Tibial artery (tissue), 4 donors: ENCODE measurements around the gene SLC38A3.

Experiments
- DNase-seq, 2 donors: peaks; one replicate each; pipeline ENCODE4 v3.0.0-alpha.2; 2019
- H3K27ac ChIP-seq, 2 donors: fragments of 200-600 bp; sonication (generic) in 1 of 2; 1 replicate in 1 of 2; 2 replicates in 1 of 2; pipeline ENCODE4 v1.5.1; 2018 to 2019; ENCODE audit warnings: mild to moderate bottlenecking in 1 of 2
- H3K27me3 ChIP-seq, 2 donors: fragments of 200-600 bp; sonication (generic) in 1 of 2; one replicate each; pipeline versions ENCODE4 v1.5.1 to v1.6.0; 2016 to 2019
- H3K36me3 ChIP-seq, 3 donors: fragments of 200-600 bp; sonication (generic) in 2 of 3; one replicate each; pipeline ENCODE4 v1.5.1; 2016 to 2019; ENCODE audit warnings: mild to moderate bottlenecking in 2 of 3
- H3K4me1 ChIP-seq, 4 donors: fragments of 200-600 bp; sonication (generic) in 2 of 4; 1 replicate in 3 of 4; 2 replicates in 1 of 4; pipeline ENCODE4 v1.5.1; 2016 to 2019
- H3K4me3 ChIP-seq, 2 donors: fragments of 200-600 bp; sonication (generic) in 1 of 2; 1 replicate in 1 of 2; 2 replicates in 1 of 2; pipeline ENCODE4 v1.5.1; 2018 to 2019; ENCODE audit warnings: mild to moderate bottlenecking in 2 of 2
- H3K9me3 ChIP-seq, 3 donors: fragments of 200-600 bp; sonication (generic) in 1 of 3; one replicate each; pipeline ENCODE4 v1.5.1; 2016 to 2019
- intact Hi-C: fragments of 100-400 bp; cut with DNase I; formaldehyde crosslinking; loops from one replicate; pipeline ENCODE4 v1.15.0; 2023; ENCODE audit warnings: low total_unique reads
- TF ChIP-seq, protein P1 (sequence below), 2 experiments: fragments of 200-600 bp in 1 of 2; fragments of 450-650 bp in 1 of 2; IDR thresholded peaks; one replicate each; pipeline ENCODE4 v1.5.1; 2017 to 2019; ENCODE audit warnings: antibody characterized with exemption in 2 of 2, mild to moderate bottlenecking in 1 of 2, moderate library complexity in 1 of 2

Gene SLC38A3

DNA sequence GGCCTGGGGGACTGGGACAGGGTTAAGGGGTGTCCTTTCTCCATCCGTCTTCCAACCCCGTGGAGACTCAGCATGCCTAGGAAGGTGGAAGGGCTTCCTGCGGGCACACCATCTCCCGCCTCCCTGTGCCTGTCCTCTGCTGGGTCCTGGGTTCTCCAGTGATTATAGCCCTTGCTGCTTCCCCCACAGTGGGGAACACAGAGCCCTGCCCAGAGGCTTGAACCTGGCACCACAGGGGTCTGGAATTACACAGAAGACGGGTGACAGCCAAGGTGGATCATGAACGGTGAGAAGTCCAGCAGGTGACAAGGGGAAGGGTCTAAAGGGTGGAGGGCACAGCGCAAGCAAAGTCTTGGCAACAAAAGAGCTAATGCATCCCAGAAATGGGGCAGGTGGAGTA is 57.7 kb downstream of the SLC38A3 start:
- H3K4me1 ChIP-seq = peaks cover 8 to 76% (median 64%) of the 10 kb centered on the region in 4 donors
- peaks cover 5 to 10% (median 9%) of the 10 kb centered on the region in 3 donors for H3K36me3 ChIP-seq
- no peak for DNase-seq
- H3K9me3 ChIP-seq = no peaks in the 10 kb centered on the region
- H3K27me3 ChIP-seq = no peaks in the 10 kb centered on the region
- no peak overlapping the region for H3K4me3 ChIP-seq
- peak overlapping the region; percentile 96 to 98 for H3K27ac ChIP-seq
- intact Hi-C loops = no loop called here
- TF ChIP-seq, protein P1, sequence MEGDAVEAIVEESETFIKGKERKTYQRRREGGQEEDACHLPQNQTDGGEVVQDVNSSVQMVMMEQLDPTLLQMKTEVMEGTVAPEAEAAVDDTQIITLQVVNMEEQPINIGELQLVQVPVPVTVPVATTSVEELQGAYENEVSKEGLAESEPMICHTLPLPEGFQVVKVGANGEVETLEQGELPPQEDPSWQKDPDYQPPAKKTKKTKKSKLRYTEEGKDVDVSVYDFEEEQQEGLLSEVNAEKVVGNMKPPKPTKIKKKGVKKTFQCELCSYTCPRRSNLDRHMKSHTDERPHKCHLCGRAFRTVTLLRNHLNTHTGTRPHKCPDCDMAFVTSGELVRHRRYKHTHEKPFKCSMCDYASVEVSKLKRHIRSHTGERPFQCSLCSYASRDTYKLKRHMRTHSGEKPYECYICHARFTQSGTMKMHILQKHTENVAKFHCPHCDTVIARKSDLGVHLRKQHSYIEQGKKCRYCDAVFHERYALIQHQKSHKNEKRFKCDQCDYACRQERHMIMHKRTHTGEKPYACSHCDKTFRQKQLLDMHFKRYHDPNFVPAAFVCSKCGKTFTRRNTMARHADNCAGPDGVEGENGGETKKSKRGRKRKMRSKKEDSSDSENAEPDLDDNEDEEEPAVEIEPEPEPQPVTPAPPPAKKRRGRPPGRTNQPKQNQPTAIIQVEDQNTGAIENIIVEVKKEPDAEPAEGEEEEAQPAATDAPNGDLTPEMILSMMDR (IDR thresholded peaks at IDR 0.05) = no peak

DNA sequence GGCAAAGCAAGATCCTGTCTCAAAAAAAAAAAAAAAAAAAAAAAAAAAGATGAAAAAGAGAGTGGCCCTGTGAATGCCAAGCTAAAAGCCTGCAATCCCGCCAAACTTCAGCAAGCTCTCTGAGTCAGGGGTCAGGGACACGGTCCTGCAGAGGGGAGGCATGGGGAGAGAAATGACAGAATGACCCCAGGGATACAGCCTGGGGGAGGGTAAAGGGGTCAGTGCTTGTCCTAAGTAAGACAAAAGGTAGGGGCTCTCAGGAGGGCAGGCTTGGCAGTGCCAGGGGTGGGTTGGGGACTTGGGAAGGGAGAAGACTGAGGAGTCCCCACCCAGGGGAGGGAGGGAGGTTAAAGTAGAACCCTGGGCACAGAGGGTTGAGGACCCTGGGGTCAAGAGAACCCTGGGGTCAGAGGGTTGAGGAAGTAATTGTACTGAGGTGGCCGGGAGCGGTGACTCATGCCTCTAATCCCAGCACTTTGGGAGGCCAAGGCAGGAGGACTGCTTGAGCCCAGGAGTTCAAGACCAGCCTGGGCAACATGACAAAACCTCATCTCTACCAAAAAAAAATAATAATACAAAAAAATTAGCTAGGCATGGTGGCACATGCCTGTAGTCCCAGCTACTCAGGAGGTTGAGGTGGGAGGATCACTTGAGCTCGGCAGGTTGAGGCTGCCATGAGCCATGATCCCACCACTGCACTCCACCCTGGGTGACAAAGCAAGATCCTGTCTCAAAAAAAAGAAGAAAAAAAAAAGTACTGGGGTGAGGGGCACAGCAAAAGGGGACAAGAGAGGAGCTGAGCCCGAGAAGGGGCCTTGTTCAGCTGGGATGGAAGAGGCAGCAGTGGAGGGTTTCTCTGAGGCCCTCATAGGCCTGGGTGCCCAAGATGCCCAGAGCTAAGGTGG is 58.7 kb downstream of the SLC38A3 start:
- TF ChIP-seq, protein P1 (IDR thresholded peaks at IDR 0.05) = no peak
- H3K27me3 ChIP-seq = no peaks in the 10 kb centered on the region
- no peak overlapping the region for H3K4me3 ChIP-seq
- intact Hi-C loops = no loop called here
- H3K4me1 ChIP-seq = peaks cover 8 to 85% (median 74%) of the 10 kb centered on the region in 4 donors
- H3K9me3 ChIP-seq = no peaks in the 10 kb centered on the region
- peak overlapping the region; percentile 96 to 98 for H3K27ac ChIP-seq
- no peak for DNase-seq
- H3K36me3 ChIP-seq = peaks cover 0 to under 1% (median 0%) of the 10 kb centered on the region in 3 donors

DNA sequence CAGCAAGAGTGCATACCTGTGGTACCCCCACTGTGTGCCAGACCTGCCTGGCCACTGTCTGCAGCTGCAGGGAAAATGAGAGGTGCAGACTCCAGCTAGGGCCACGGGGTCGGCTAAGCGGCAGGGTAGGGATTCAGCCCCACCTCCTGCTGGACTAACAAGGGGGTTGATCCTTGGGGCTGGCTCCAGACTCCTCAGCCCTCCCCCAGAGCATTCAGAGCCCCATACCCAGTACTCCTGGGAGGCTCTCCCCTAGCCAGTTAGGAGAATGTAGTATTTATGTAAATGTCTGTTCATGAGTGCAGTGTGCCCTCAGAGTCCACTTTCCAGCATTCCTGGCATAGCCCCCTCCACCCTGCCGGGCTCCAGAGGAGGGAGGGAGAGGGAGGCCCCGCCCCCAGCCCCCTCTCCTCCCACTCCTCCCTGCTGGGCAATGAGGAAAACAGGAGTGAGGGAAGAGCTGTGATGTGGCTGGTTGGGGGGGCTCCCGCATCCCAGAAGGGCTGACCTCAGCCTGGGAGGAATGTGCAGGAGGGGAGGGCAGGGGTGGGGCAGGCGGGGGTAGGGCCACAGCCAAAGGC is 59.4 kb downstream of the SLC38A3 start:
- Histone ChIP-seq H3K27ac (peak overlapping the region; percentile 96 to 98), H3K4me3 (no peak overlapping the region), H3K36me3 (no peaks in the 10 kb centered on the region), H3K4me1 (peaks cover 8 to 90% (median 79%) of the 10 kb centered on the region in 4 donors), H3K9me3 (no peaks in the 10 kb centered on the region), H3K27me3 (no peaks in the 10 kb centered on the region)
- TF ChIP-seq, protein P1 (IDR thresholded peaks at IDR 0.05) = no peak
- intact Hi-C loops = no loop called here
- DNase-seq = peak; percentile 70 to 93

DNA sequence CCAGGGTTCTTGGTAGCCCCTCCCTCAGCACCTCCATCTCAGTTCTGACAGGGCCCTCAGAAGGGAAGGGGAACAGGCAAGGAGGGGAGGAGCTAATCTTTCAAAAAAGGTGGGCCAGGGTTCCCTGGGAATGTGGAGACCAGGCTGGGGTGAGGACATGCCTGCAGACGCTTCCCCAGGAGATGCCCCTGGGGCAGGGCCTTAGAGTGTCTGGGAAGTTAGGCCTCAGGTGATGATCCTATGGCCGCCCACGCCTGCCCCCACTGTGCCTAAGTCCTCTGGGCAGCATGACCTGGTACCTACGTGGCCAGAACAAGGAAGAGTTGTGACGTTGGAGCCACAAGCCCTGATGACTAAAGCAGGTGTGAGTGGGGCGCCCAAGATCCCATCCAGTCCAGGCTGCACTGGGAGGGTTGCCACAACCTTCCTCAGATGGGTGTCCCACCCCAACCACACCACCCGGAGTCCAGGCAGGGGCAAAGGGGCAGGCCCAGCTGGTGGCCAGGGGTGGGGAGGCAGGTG is 60.0 kb downstream of the SLC38A3 start:
- Histone ChIP-seq H3K27me3 (no peaks in the 10 kb centered on the region), H3K4me3 (no peak overlapping the region), H3K4me1 (peaks cover 8 to 91% (median 79%) of the 10 kb centered on the region in 4 donors), H3K9me3 (no peaks in the 10 kb centered on the region), H3K27ac (peak overlapping the region; percentile 96 to 98), H3K36me3 (no peaks in the 10 kb centered on the region)
- intact Hi-C loops = no loop called here
- DNase-seq = no peak
- TF ChIP-seq, protein P1 (IDR thresholded peaks at IDR 0.05) = no peak

DNA sequence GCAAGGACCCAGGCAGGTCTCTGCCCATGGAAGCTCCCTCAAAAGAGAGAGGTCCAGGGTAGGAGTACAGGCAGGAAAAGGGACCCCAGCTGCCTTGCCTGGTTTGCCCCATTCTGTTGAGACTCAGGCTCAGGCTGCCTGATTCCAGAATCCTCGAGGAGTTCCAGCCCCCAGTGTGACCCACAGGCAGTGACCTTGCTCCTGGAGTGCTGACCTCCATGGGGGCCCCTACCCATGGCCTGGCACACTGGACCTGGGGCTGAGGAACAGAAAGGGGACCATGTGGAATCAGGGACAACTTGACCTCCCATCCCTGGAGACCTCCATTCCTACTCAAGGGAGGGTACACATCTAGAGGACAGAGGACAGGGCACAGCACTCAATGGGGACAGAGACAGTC is 60.5 kb downstream of the SLC38A3 start:
- Histone ChIP-seq H3K27me3 (no peaks in the 10 kb centered on the region), H3K4me3 (no peak overlapping the region), H3K36me3 (no peaks in the 10 kb centered on the region), H3K9me3 (no peaks in the 10 kb centered on the region), H3K4me1 (peaks cover 8 to 91% (median 81%) of the 10 kb centered on the region in 4 donors), H3K27ac (peak overlapping the region; percentile 96 to 98)
- DNase-seq = no peak
- intact Hi-C loops = no loop called here
- TF ChIP-seq, protein P1 (IDR thresholded peaks at IDR 0.05) = no peak
